Right ventricle myocardium inferior (tissue), 1 donor: Measurements from ENCODE around the gene PSAPL1. TPM values are rescaled to one million over a fixed set of nuclear protein-coding genes. Genes with fewer than 3 reads are reported as not detected.
"Not testable (repeated sequence)": the region's sequence is repeated elsewhere in the genome, so short reads cannot be mapped to it uniquely, and the experiment has no call there.

Experiments used
- ATAC-seq: fragments of 200-7000 bp; cut with Tn5 transposase; one replicate; pipeline ENCODE4 v1.9.1; 2020; ENCODE audit warnings: mild to moderate bottlenecking, moderate library complexity
- DNase-seq: peaks from one replicate; pipeline ENCODE4 v3.0.0; 2021; ENCODE audit errors: missing footprints
- intact Hi-C: fragments of 100-400 bp; cut with DNase I; formaldehyde crosslinking; loops from one replicate; pipeline ENCODE4 v1.11.0; 2022
- total RNA-seq: library from RNA; stranded (reverse); fragmentation: NEBNext Ultra II Directional; extraction: Animal tissue kit (Norgen Biotek cat#: 25700); gene quantifications from one replicate; pipeline ENCODE4 v1.2.1, GENCODE V29; 2021
- donor health status: DM: no; HTN: yes; CAD: no; lungs with severe emphysema.

PSAPL1 gene
- total RNA-seq, 1 donor from 2014 or later: not detected

- no peak for DNase-seq
- intact Hi-C loops: loop anchor here (2.0 kb wide), 2 partner anchors 256 to 270 kb away; partner anchors contain the start of gene SORCS2
- ATAC-seq: peak; percentile 57
Measured at GRCh38 chr4:7462509-7462971, 27.8 kb upstream of the PSAPL1 start.

- intact Hi-C loops: no loop called here
- ATAC-seq (no peak), DNase-seq (no peak)
Measured at GRCh38 chr4:7461230-7461629, 26.5 kb upstream of the PSAPL1 start.

DNA sequence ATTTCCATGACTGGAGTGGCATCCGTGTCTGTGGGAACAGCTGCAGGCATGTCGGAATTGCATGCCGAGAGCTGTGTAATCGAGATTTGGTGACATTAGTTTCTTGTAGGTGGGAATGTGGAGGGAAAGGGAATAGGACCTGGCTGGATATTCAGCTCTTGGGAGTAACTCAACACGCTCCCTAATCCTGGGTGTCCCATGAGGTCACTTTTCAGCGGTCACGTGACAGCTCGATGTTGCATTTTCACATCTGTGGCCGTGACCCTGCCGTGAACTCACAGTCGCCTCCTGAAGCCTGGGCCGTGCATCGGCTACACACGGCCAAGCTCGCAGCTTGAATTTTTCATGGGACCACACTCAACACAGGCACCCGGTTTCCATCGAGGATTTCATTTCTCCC, 25.8 kb upstream of the PSAPL1 start:
- DNase-seq (no peak), ATAC-seq (peak; percentile 14)
- intact Hi-C loops: no loop called here

DNA sequence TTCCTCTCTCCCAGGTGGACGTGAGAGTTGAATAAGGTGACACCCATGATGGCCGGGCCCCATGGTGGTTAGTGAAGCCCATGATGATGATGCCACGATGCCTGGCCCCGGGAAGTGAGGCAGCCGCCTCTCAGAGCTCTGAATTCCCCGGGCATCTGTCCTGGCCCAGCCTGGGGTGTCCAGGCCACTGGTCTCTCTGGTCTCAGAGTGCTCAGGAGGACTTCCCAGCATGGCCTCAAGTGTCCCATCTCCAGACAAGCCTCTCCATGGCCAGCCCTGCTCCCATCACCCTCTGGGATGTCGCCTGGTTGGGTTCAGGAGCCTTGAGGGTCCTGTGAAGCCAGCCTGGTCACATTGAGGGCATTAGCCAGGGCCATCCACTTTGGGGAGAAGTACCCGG, 24.7 kb upstream of the PSAPL1 start:
- intact Hi-C loops: no loop called here
- ATAC-seq (no peak), DNase-seq (no peak)

DNA sequence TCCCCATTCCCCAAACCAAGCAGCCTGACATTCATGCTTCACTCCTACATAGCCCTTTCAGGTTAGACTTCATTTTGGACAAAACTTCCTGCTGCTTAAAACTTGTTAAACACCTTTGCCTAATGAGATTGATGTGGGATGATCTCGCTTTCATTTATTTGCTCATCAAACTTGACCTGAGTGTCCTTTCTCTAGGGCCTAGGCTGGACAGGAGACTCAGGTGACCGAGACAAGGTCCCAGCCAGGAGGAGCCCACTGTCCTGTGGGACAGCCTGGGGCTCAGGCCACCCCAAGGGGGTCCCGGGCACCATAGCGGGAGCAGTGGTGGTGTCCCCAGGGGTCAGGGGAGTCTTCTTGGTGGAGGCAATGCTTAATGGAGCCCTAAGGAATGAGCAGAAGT, 23.7 kb upstream of the PSAPL1 start:
- intact Hi-C loops: no loop called here
- no peak for DNase-seq
- no peak for ATAC-seq

DNA sequence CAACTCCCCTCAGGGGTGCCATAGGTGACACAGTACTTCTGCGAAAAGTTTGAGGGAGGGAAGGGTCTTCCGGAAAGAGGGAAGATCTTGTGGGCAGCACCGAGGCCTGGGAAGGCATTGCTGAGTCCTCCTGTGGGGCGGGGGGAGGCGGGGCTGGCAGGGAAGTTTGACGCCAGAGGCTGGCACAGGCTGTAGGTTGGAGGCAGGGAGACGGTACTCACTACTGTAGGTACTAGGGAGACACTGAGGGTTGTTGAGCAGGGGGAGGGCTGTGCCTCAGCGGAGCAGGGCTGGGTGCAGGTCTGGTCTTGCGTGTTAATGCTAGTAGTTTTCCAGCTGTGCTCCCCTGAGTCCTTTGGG, 23.3 kb upstream of the PSAPL1 start:
- DNase-seq (no peak), ATAC-seq (no peak)
- intact Hi-C loops: no loop called here

GRCh38 chr4:7457201-7458065, 22.7 kb upstream of the PSAPL1 start:
- ATAC-seq (no peak), DNase-seq (no peak)
- intact Hi-C loops: no loop called here

DNA sequence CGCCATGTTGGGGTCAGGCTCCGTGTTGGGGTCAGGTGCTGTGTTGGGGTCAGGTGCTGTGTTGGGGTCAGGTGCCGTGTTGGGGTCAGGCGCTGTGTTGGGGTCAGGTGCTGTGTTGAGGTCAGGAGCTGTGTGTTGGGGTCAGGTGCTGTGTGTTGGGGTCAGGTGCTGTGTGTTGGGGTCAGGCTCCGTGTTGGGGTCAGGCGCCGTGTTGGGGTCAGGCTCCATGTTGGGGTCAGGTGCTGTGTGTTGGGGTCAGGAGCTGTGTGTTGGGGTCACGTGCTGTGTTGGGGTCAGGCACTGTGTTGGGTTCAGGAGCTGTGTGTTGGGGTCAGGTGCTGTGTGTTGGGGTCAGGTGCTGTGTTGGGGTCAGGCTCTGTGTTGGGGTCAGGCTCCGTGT, 18.1 kb upstream of the PSAPL1 start:
- ATAC-seq, intact Hi-C loops: not testable (repeated sequence)
- DNase-seq: peak; percentile 54

GRCh38 chr4:7451800-7452199, 17.1 kb upstream of the PSAPL1 start:
- DNase-seq (peak; percentile 39), ATAC-seq (no peak)
- intact Hi-C loops: no loop called here

GRCh38 chr4:7451434-7451789, 16.7 kb upstream of the PSAPL1 start:
- intact Hi-C loops: no loop called here
- ATAC-seq (no peak), DNase-seq (peak; percentile 32)

GRCh38 chr4:7450775-7451433, 16.2 kb upstream of the PSAPL1 start:
- intact Hi-C loops: no loop called here
- DNase-seq (peak; percentile 55), ATAC-seq (no peak)

GRCh38 chr4:7448036-7448435, 13.3 kb upstream of the PSAPL1 start:
- DNase-seq: peak; percentile 64
- intact Hi-C loops: no loop called here
- no peak for ATAC-seq

DNA sequence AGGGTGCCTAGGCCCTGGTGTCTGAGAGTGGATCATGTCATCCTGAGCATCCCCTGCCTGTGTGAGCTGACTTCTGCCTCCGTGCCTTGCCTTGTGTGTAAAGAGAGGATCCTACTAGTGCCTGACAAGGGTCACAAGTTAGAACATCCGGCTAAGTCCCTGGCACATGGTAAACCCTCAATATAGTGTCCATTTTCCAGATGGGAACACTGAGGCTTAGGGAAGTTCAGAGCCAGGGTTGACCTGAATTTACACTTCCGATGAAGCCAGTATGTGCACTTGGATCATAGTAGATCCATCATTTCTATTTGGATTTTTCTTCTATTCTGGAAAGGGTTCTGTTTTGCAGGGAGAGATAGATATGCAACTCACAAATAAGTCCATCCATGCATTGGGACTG, 12.5 kb upstream of the PSAPL1 start:
- ATAC-seq (no peak), DNase-seq (peak; percentile 14)
- intact Hi-C loops: no loop called here

- DNase-seq (peak; percentile 55), ATAC-seq (no peak)
- intact Hi-C loops: no loop called here
Measured at GRCh38 chr4:7444731-7445130, 10.0 kb upstream of the PSAPL1 start.

DNA sequence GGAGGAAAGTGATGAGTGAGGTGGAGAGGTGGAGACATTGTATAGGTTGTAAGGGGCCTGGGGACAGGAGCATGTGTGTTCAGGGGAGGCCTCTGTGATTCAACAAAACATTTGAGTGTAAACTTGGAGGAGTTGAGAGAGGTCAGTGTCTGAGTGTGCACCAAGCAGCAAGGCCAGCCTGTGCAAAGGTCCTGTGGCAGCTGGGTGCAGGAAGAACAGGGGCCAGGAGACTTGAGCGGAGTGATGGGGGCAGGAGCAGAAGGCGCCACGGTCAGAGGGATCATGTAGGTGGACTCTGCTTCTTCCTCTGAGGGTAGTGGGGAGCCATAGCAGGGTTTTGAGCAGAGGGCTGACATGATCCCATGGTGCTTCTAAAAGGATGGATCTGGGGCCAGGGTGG, 9.6 kb upstream of the PSAPL1 start:
- ATAC-seq: no peak
- DNase-seq: peak; percentile 21
- intact Hi-C loops: no loop called here

GRCh38 chr4:7442574-7443162, 7.9 kb upstream of the PSAPL1 start:
- ATAC-seq: no peak
- intact Hi-C loops: no loop called here
- DNase-seq: peak; percentile 37

DNA sequence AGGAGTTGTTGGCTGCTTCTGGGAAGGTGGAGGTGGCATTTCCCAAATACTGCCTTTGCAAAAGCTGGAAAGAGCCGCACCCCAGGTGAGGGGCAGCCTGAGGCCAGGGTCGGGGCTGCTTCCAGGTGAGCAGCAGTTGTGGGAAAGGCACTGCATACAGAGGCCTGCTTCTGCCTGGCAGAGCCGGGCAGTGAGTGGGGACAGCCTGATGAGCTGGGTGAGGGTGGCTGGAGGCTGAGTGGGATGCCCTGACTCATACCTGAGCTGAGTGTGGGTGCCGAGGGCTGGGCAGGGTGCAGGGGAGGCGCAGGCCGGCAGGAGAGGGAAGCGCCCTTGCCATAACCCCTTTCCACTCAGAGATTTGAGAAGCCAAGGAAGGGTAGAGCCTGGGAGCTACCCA, 6.5 kb upstream of the PSAPL1 start:
- no peak for DNase-seq
- no peak for ATAC-seq
- intact Hi-C loops: no loop called here

- intact Hi-C loops: no loop called here
- no peak for DNase-seq
- no peak for ATAC-seq
Measured at GRCh38 chr4:7439699-7440098, 5.0 kb upstream of the PSAPL1 start.

- intact Hi-C loops: no loop called here
- ATAC-seq: no peak
- no peak for DNase-seq
Measured at GRCh38 chr4:7436256-7436655, 1.5 kb upstream of the PSAPL1 start.

DNA sequence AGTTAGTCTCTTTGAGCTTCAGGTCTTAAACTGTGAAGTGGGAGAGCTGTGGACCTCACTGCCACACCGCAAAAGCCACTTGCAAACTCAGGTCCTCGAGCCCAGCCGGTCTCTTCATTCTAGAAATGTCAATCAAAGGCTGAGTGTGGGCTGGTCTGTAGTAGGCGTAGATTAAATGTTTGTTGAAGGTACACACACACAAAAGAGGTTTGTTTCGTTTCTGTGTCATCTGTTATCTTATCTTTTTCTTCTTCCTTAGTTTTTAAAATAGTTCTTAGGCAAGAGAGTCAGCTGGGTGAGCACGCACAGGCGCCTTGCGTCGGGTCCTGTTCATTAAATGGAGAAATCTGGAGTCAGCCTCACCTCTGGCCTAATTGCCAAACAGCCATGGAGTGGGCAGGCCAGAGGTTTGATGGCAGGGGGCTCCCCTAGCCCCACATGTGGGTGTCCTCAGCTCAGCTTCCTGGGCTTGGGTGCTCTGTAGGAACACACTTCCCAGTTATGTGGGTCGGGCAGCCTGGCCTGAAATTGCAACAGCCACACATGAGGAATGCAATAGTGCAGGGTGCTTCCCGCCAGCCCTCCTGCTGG, 836 bp upstream of the PSAPL1 start:
- no peak for DNase-seq
- ATAC-seq: no peak
- intact Hi-C loops: no loop called here
